CD4-positive, alpha-beta T cell treated with Interleukin-6 at 100 ng/mL for 8 hours (primary cell): ENCODE data around the gene FCAR.
"Not testable (repeated sequence)": the region's sequence is repeated elsewhere in the genome, so short reads cannot be mapped to it uniquely, and the experiment has no call there.

Experiments used
- DNase-seq: peaks from one replicate; pipeline ENCODE4 v3.0.0-alpha.2; 2020; ENCODE audit warnings: mixed read lengths, low spot score

Gene FCAR

DNA sequence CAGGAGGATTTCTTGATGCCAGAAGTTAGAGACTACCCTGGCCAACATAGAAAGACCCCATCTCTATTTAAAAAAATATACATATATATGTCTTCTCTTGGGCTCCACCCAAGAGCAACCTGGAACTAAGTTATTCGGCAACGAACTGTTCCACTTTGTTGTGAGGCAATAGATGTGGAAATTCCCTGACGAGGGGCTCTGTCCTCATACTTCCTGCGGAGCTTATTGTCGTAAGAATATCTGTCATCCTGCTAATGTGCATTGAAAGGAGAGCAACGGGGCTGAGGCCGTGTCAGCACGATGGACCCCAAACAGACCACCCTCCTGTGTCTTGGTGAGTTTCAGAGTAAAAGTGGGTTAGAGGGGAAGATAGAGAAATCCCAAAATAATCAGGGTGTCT lies at the start of gene FCAR:
Gene FCAR, plus strand, starts transcription at position 246 of the 400 bp plus-strand sequence. Its CDS starts 55 bp downstream, at position 301.
- DNase-seq: no peak

DNA sequence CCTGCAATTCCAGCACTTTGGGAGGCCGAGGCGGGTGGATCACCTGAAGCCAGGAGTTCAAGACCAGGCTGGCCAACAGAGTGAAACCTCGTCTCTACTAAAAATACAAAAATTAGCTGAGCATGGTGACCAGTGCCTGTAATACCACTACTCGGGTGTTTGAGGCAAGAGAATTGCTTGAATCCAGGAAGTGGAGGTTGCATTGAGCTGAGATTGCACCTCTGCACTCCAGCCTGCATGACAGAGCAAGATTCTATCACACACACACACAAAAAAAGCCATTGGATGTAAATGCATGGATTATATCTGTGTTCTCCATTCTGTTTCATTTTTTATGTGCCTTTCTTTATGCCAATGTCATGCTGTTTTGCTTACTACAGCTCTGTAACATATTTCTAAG lies 49.6 kb upstream of the FCAR start:
- DNase-seq: not testable (repeated sequence)

DNA sequence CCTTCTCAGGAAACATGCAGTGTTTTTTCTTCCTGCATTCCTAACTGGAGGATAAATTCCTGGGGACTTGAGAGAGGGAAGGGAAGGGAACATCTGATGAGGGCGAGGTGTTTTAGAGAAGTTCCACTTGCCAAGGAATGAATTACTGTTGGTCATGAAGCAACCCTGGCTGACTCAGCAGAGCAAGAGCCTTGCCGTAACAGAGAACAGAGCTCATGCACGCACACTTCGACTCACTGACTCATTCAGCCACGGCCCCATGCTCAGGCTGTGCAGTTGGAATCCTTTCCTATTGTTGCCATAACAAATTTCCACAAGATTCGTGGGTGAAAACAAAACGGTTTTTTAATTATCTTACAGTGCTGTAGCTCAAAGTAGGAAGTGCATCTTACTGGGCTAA lies 48.7 kb upstream of the FCAR start:
- not testable (repeated sequence) for DNase-seq

DNA sequence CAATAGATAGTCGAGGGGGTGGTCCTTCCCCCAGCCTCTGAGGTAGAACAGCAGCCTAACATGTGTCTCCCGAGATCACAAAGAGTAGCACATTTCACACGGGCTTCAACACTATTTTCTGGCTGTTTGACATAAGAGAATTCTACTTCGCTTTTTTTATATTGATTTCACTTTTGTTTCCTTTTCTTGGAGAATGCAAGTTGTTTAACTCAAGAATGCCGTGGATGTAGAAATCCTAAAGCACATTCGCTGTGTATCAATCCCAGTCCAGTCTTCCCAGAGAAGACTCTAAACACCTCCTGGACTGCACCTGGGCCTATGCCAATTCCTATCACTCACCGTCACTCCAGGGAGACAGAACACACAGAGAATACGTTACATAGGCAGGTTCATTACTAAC lies 46.0 kb upstream of the FCAR start:
- DNase-seq: not testable (repeated sequence)

DNA sequence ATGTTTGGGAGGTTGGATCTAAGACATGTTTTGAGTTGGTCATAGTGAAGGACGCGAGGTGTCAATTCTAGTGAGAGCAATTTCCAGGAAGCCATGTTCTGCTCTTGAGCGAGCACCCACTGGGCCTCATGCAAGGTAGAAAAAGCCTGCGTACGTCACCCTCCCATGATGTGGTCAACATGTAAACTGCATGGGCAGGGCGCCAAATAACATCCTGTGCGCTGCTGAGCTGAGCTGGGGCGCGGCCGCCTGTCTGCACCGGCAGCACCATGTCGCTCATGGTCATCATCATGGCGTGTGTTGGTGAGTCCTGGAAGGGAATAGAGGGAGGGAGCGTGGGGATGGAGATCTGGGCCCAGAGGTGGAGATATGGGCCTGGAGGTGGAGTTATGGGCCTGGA lies 41.5 kb upstream of the FCAR start, which contains the start of gene KIR2DS4:
Gene KIR2DS4, plus strand, starts transcription at position 181 of the 400 bp plus-strand sequence.
- DNase-seq: not testable (repeated sequence)

DNA sequence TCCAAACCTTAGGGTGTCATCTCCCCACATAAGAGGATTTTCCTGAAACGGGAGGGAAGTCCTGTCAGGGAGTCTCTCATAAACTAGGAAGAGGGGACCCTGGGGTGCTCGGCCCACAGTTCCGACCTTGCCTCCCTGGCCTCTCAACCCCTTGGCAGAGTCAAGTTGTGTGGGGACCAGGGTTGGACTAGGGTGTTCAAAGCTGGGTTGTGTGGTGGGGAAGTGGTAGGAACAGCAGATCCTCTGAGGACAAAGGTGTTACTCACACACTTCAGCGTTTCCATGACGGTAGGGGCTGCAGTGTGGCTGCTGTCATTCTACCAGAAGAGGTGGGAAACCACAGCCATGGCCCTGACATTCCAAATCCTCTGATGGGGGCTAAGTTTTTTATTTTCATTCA lies 38.9 kb upstream of the FCAR start:
- DNase-seq: not testable (repeated sequence)

DNA sequence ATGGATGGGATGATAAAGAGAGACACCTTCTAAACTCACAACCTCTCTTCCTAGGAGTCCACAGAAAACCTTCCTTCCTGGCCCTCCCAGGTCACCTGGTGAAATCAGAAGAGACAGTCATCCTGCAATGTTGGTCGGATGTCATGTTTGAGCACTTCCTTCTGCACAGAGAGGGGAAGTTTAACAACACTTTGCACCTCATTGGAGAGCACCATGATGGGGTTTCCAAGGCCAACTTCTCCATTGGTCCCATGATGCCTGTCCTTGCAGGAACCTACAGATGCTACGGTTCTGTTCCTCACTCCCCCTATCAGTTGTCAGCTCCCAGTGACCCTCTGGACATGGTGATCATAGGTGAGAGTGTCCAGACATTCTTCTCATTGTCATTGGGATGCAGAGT lies 36.5 kb upstream of the FCAR start:
- not testable (repeated sequence) for DNase-seq

DNA sequence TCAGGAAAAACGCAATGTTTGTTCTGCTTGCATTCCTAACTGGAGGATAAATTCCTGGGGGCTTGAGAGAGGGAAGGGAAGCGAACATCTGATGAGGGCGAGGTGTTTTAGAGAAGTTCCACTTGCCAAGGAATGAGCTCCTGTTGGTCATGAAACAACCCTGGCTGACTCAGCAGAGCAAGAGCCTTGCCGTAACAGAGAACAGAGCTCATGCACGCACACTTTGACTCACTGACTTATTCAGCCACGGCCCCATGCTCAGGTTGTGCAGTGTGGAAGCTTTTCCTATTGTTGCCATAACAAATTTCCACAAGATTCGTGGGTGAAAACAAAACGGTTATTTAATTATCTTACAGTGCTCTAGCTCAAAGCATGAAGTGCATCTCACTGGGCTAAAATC lies 30.9 kb upstream of the FCAR start:
- not testable (repeated sequence) for DNase-seq

DNA sequence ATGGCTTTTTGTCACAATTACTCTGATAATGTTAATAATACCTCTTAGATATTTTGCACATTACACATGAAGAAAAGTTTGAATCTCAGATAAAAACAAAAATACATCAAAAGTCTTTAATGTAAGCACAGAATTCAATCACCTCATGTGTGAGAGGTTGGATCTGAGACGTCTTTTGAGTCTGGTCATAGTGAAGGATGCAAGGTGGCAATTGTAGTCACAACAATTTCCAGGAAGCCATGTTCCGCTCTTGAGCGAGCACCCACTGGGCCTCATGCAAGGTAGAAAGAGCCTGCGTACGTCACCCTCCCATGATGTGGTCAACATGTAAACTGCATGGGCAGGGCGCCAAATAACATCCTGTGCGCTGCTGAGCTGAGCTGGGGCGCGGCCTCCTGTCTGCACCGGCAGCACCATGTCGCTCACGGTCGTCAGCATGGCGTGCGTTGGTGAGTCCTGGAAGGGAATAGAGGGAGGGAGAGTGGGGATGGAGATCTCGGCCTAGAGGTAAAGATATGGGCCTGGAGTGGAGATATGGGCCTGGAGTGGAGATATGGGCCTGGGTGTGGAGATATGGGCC lies 23.9 kb upstream of the FCAR start, which contains the start of gene KIR3DL2:
Gene KIR3DL2, plus strand, starts transcription at position 383 of the 580 bp plus-strand sequence. Its CDS starts 33 bp downstream, at position 416.
- not testable (repeated sequence) for DNase-seq

DNA sequence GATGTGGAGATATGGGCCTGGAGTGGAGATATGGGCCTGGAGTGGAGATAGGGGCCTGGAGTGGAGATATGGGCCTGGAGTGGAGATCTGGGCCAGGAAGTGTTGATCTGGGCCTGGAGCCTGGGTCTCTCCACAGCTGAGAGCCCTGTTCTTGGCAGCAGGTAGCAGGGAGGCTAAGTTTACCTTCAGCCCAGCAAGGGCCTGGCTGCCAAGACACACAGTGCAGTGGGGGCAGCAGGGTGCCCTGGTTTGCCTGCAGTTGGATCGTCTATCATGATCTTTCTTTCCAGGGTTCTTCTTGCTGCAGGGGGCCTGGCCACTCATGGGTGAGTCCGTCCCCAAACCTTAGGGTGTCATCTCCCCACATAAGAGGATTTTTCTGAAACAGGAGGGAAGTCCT lies 23.1 kb upstream of the FCAR start:
- no peak for DNase-seq

DNA sequence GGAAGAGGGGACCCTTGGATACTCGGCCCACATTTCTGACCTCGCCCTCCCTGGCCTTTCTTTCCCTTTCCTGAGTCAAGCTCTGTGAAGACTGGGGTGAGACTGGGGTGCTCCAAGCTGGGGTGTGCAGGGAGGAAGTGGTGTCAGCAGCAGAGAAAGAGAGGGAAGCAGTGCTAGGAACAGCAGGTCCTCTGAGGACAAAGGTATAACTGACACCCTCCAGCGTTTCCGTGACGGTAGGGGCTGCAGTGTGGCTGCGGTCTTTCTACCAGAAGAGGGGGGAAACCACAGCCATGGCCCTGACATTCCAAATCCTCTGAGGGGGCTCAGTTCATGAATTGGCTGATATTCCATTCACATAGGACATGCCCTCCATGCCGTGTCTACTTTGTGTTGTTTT lies 22.7 kb upstream of the FCAR start:
- no peak for DNase-seq

DNA sequence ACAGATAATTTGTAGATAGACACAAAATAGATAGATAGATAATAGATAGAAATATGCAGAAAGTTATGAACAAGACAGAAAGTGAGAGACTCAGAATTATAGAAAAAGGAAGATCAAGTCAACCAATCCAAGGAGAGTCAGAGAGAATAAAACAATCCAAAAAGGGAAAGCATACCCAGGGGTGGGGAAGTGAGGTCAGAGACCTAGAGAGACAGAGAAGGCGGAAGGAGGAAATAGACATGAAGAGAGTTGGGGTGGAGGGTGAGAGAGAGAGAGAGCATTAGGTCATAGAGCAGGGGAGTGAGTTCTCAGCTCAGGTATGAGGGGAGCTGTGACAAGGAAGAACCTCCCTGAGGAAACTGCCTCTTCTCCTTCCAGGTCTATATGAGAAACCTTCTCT lies 18.8 kb upstream of the FCAR start:
- not testable (repeated sequence) for DNase-seq

DNA sequence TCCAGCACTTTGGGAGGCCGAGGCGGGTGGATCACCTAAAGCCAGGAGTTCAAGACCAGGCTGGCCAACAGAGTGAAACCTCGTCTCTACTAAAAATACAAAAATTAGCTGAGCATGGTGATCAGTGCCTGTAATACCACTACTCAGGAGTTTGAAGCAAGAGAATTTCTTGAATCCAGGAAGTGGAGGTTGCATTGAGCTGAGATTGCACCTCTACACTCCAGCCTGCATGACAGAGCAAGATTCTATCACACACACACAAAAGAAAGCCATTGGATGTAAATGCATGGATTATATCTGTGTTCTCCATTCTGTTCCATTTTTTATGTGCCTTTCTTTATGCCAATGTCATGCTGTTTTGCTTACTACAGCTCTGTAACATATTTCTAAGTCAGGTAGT lies 15.6 kb upstream of the FCAR start:
- not testable (repeated sequence) for DNase-seq

DNA sequence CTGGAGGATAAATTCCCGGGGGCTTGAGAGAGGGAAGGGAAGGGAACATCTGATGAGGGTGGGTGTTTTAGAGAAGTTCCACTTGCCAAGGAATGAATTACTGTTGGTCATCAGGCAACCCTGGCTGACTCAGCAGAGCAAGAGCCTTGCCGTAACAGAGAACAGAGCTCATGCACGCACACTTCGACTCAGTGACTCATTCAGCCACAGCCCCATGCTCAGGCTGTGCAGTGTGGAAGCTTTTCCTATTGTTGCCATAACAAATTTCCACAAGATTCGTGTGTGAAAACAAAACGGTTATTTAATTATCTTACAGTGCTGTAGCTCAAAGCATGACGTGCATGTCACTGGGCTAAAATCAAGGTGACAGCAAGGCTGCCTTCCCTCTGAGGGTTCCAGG lies 14.6 kb upstream of the FCAR start:
- not testable (repeated sequence) for DNase-seq

DNA sequence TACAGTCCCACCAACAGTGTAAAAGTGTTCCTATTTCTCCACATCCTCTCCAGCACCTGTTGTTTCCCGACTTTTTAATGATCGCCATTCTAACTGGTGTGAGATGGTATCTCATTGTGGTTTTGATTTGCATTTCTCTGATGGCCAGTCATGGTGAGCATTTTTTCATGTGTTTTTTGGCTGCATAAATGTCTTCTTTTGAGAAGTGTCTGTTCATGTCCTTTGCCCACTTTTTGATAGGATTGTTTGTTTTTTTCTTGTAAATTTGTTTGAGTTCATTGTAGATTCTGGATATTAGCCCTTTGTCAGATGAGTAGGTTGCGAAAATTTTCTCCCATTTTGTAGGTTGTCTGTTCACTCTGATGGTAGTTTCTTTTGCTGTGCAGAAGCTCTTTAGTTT lies 10.6 kb upstream of the FCAR start:
- not testable (repeated sequence) for DNase-seq

DNA sequence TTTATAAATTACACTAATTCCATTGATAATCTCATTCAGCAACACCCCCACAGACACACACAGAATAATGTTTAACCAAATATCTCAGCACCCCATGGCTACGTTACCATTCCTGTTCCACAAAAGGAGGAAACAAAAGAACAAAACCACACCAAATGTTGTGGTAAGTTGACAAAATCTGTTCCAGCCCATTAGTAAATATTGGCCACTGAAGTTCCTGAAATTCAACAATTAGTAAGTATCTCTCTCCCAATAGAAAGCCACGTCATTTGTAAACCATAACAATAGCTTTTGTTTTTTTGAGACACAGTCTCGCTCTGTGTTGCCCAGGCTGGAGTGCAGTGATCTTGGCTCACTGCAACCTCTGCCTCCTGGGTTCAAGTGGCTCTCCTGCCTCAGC lies 2.3 kb upstream of the FCAR start:
- DNase-seq: no peak

DNA sequence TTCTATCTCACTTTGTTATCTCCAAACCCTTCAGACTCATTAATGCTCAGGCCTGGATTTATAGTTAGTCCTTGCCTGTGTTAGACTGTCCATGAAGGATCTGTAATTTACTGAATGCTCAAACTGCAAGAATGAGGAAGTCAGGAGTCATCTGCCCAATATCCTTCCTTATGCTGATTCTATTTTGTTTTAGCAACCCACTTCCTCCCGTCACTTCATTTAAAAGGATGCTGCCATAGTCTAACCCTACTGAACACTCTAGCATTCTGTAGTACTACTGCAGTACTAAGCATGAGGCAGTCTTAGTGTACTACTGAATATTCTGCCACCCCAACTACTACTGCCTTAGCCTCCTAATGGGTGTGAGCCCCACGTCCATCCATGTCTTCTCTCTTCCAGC lies 1.5 kb downstream of the FCAR start:
- DNase-seq: no peak

DNA sequence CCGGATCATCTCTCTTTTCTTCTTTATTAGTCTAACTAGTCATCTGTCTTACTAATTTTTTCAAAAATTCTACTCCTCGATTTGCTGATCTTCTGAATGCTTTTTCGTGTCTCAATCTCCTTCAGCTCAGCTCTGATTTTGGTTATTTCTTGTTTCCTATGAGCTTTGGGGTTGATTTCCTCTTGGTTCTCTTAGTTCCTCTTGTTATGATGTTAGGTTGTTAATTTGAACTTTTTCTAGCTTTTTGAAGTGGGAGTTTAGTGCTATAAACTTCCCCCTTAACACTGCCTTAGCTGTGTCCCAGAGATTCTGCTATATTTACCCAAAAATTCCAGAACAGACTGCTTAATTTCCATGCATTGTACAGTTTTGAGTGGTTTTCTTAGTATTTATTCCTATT lies 3.4 kb downstream of the FCAR start:
- DNase-seq: no peak

DNA sequence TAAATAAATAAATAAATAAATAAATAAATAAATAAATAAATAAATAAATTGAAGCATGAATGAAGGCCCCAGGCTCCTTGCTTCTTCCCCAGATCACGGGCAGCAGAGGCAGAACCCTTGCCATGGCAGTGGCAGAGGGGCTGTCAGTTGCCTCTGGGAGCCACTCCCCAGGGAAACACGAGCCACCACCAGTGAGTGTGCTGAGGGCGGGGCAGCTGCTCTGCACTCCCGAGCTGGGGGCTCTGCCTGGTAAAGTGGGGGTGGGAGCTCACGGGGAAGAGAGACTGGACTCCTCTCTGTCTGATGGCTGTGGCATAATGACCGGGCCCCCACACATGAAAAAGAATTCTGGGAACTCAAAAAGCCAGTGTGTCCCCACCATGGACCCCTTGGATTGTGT lies 7.8 kb downstream of the FCAR start:
- no peak for DNase-seq

DNA sequence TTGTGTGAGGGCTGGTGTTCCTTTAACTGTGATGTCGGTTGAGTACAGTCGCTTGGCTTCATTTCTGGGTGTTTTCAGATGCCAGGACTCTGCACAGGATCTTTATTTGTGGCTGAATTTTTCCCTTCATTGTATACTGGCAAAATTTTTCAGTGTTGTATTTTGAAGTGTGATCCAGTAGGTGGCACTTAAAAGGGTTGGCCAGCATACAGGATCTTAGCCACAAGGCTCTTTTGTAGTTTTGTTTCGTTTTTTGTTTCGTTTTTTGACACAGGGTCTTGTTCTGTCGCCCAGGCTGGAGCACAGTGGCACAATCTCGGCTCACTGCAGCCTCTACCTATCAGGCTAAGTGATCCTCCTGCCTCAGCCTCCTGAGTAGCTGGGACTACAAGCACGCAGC lies 8.7 kb downstream of the FCAR start:
- DNase-seq: no peak

DNA sequence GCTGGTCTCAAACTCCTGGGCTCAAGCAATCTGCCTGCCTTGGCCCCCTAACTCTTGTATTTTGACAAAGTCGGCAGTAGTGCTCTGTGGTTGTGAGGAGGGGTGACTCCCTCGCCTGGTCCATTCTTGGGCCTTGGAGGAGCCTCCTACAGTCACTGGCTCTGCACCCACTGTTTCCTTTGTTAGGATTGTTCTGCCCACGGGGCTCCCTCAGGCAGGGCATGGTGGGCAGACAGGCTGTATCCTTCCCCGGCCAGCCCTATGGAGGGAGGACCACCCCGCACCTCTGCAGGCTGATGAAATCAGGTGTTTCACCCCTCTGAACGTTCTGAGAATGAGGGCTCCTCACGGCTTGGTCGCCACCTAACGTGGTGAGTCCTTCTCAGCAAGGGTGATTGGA lies 9.2 kb downstream of the FCAR start:
- no peak for DNase-seq

DNA sequence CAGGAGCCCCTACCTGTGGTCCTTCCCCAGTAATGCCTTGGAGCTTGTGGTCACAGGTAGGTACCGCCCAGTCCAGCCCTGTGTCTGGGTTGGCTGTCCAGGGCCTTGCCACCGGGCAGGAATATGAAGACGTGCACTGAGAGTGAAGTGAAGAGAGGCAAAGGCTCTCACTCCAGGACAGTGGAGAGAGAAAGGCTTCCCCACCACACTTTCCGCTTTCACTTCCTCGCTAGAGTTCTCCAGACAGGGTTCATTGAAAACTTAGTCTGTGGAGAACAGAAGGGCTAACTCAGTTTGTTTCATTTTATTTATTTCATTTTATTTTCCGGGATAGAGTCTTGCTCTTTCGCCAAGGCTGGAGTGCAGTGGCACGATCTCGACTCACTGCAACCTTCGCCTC lies 14.2 kb downstream of the FCAR start:
- DNase-seq: no peak

DNA sequence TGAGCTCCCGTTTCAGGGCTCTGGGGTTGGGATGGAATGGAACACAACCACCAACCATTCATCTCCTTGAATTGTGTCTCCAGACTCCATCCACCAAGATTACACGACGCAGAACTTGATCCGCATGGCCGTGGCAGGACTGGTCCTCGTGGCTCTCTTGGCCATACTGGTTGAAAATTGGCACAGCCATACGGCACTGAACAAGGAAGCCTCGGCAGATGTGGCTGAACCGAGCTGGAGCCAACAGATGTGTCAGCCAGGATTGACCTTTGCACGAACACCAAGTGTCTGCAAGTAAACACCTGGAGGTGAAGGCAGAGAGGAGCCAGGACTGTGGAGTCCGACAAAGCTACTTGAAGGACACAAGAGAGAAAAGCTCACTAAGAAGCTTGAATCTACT lies 15.5 kb downstream of the FCAR start:
- DNase-seq: no peak

DNA sequence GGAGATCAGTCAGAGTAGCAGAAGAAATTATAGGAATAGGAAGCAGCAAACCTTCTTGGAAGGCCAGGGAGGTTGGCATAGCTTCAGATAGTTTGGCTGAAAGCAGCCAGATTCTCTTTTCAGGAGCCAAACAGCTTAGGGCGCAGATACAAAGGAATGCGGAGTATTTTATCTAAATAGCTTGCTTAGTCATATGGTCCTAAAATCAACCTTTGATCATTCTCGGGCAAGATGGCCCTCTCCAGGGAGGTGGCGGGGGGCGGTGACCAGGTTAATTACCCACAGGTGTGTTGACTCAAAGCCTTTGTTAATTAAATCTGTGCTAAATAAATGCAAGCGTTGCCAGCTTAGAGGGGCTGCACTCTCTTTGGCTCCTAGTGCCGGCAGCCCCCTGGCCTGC lies 19.4 kb downstream of the FCAR start:
- no peak for DNase-seq
